ENCODE data around the gene SNU13.
"Not testable (repeated sequence)": the region's sequence is repeated elsewhere in the genome, so short reads cannot be mapped to it uniquely, and the experiment has no call there.

SNU13 gene

GRCh38 chr22:41688365-41689211, at the start of gene SNU13:
SNU13 (minus strand) TSS chr22:41688867; CDS start chr22:41688796, 71 bp downstream.
- peak; percentile 94 for DNase-seq

- not testable (repeated sequence) for DNase-seq
Observed at GRCh38 chr22:41733241-41733640, 44.6 kb upstream of the SNU13 start.

GRCh38 chr22:41732096-41732772, 43.6 kb upstream of the SNU13 start:
- DNase-seq = no peak

- DNase-seq = no peak
Observed at GRCh38 chr22:41731609-41732008, 42.9 kb upstream of the SNU13 start.

GRCh38 chr22:41725510-41726110, 36.9 kb upstream of the SNU13 start:
- DNase-seq = no peak

GRCh38 chr22:41722496-41722895, 33.8 kb upstream of the SNU13 start:
- no peak for DNase-seq

- DNase-seq = no peak
Observed at GRCh38 chr22:41713004-41713403, 24.3 kb upstream of the SNU13 start.

GRCh38 chr22:41709341-41709740, 20.7 kb upstream of the SNU13 start:
- no peak for DNase-seq

DNA sequence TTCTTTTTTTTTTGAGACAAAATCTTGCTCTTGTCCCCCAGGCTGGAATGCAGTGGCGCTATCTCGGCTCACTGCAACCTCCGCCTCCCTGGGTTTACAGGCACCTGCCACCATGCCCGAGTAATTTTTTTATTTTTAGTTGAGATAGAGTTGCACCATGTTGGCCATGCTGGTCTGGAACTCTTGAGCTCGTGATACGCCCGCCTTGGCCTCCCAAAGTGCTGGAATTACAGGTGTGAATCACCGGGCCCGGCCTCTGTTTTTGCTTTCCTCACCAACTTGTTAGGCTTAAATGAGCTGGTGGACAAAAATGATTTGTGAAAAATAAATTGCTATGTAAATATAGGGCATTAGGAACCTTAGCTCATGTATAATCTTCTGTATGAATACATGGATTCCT, 14.1 kb upstream of the SNU13 start:
- DNase-seq = no peak

DNA sequence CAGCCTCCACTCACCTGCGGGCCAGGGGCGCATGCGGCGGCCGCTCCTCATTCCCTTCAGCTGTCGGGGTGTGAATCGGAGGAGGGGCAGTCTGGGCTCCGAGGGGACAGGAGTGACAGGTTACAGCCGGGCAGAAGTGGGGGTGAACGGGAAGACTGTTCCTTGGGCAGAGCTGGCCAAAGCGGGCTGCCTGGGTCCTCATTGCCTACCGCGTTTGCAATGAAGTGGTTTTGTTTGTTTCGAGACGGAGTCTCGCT, 11.4 kb upstream of the SNU13 start:
- no peak for DNase-seq

- peak; percentile 85 for DNase-seq
Observed at GRCh38 chr22:41699264-41700107, 10.8 kb upstream of the SNU13 start, which contains the start of gene MEI1. MEI1 (plus strand) TSS chr22:41699503; CDS start chr22:41699539, 36 bp downstream.

GRCh38 chr22:41697126-41697775, 8.6 kb upstream of the SNU13 start:
- peak; percentile 93 for DNase-seq

- DNase-seq = no peak
Observed at GRCh38 chr22:41696703-41697102, 8.0 kb upstream of the SNU13 start.

DNA sequence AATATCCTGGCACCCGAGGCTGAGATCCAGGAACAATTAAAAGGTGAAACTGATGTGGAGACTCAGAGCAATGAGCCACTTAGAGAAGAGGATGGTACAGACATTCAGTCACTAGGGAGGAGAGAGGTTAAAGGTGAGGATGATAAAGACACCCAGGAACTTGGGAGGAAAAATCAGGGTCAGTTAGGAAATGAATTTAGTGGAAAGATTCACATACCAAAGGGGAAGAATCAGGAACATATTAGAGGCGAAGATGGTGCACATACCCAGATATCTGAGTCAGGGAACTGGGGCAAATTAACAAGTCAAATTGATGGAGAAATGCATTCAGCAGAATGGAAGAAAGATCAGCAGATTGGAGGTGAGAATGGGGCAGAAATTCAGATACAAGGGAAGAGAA, 6.5 kb upstream of the SNU13 start:
- DNase-seq = no peak

DNA sequence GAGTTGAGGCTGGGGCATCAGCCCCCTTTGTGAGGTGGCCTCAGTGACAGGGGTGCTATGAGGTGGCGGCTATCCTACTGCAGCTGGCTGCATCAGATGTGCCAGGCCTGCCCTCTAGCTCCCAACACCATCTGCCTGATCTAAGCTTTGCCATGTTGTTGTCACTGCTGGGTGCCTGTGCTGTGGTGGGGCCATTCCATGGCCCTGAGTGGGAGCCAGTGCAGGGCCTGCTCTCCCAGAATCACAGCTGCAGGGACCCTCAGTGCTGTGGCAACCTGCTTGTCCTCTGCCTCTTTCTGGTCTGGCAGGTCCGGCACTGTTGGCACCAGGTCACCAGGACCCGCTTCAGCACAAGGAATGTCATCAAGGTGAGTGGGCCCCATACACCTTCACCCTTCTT, 1.8 kb upstream of the SNU13 start:
- no peak for DNase-seq

- DNase-seq = no peak
Observed at GRCh38 chr22:41687901-41688364, 734 bp downstream of the SNU13 start.

DNA sequence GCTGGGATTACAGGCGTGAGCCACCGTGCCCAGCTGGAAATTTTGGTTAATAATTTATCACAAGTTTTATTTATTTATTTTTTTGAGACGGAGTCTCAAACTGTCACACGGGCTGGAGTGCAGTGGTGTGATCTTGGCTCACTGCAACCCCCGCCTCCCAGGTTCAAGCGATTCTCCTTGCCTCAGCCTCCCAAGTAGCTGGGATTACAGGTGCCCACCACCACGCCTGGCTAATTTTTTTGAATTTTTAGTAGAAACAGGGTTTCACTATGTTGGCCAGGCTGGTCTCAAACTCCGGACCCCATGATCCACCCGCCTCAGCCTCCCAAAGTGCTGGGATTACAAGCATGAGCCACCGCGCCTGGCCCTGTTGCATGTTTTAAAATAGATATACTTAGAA, 1.8 kb downstream of the SNU13 start:
- DNase-seq = not testable (repeated sequence)

- DNase-seq = no peak
Observed at GRCh38 chr22:41684194-41684593, 4.5 kb downstream of the SNU13 start.

DNA sequence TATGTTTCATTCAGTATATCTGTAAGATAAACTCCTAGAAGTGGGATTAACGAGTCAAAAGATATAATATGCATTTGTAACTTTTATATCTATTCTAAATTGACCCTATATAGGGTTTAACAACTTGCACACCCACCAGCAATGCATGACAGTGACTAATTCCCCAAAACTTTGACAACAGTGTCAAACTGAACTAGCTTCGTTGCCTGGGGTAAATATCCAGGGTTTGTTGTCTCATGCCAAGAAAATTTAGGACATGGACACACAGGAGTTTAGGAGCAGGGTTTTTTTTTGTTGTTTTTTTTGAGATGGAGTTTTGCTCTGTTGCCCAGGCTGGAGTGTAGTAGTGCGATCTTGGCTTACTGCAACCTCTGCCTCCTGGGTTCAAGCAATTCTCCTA, 5.1 kb downstream of the SNU13 start:
- DNase-seq = no peak

DNA sequence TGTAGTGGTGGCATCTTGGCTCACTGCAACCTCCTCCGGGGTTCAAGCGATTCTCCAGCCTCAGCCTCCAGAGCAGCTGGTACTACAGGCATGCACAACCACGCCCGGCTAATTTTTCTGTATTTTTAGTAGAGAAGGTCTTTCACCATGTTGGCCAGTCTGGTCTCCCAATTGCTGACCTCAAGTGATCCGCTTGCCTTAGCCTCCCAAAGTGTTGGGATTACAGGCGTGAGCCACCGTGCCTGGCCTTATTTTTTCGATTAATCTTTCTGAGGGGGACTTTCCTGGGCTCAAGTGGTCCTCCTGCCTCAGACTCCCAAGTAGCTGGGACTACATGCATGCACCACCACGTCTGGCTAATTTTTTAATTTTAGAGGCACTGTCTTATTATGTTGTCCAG, 5.6 kb downstream of the SNU13 start:
- no peak for DNase-seq

GRCh38 chr22:41682033-41682807, 6.4 kb downstream of the SNU13 start:
- DNase-seq = peak; percentile 94

GRCh38 chr22:41681616-41682015, 7.1 kb downstream of the SNU13 start:
- DNase-seq = no peak
